ENCODE data around the gene POLR2H. TPM values are rescaled to one million over a fixed set of nuclear protein-coding genes. Genes with fewer than 3 reads are reported as not detected.

Gene POLR2H
- total and polyA plus RNA-seq, 3 donors from 2014 or later = 65.0 to 76.4 (median 72.2) TPM

GRCh38 chr3:184405075-184406030 is 43.8 kb downstream of the POLR2H start:
- H3K4me3 ChIP-seq = no peak overlapping the region
- intact Hi-C loops (cut with DNase I; ENCODE audit: low total_unique reads) = no loop called here
- TF ChIP-seq POLR2A (IDR thresholded peaks at IDR 0.05) (no peak), CTCF (IDR thresholded peaks at IDR 0.05) (no peak)
- H3K36me3 ChIP-seq (ENCODE audit: low read depth, missing control alignments) = no peaks in the 10 kb centered on the region
- no peaks in the 10 kb centered on the region for H3K4me1 ChIP-seq
- DNase-seq = no peak
- H3K27me3 ChIP-seq = no peaks in the 10 kb centered on the region
- 70 to 76% methylated on average over 20 of the region's 20 CpGs for WGBS, 2 donors
- H3K27ac ChIP-seq = no peak overlapping the region
- H3K9me3 ChIP-seq = no peaks in the 10 kb centered on the region

GRCh38 chr3:184409331-184409926 is 47.9 kb downstream of the POLR2H start:
- no peak overlapping the region for H3K4me3 ChIP-seq
- H3K36me3 ChIP-seq (ENCODE audit: low read depth, missing control alignments) = no peaks in the 10 kb centered on the region
- H3K27ac ChIP-seq = no peak overlapping the region
- intact Hi-C loops (cut with DNase I; ENCODE audit: low total_unique reads) = no loop called here
- H3K27me3 ChIP-seq = no peaks in the 10 kb centered on the region
- TF ChIP-seq CTCF (IDR thresholded peaks at IDR 0.05) = no peak
- TF ChIP-seq POLR2A (IDR thresholded peaks at IDR 0.05) = no peak
- WGBS, 2 donors = 82 to 92% methylated on average over 7 to 8 of the region's 8 CpGs
- no peak for DNase-seq
- no peaks in the 10 kb centered on the region for H3K4me1 ChIP-seq
- H3K9me3 ChIP-seq = no peaks in the 10 kb centered on the region

GRCh38 chr3:184409946-184410500 is 48.5 kb downstream of the POLR2H start:
- H3K9me3 ChIP-seq = no peaks in the 10 kb centered on the region
- WGBS, 2 donors = 65 to 78% methylated on average over 6 to 12 of the region's 12 CpGs
- H3K4me3 ChIP-seq = no peak overlapping the region
- H3K36me3 ChIP-seq (ENCODE audit: low read depth, missing control alignments) = no peaks in the 10 kb centered on the region
- no peak overlapping the region for H3K27ac ChIP-seq
- intact Hi-C loops (cut with DNase I; ENCODE audit: low total_unique reads) = no loop called here
- no peaks in the 10 kb centered on the region for H3K27me3 ChIP-seq
- no peak for DNase-seq
- no peaks in the 10 kb centered on the region for H3K4me1 ChIP-seq
- TF ChIP-seq CTCF (IDR thresholded peaks at IDR 0.05) (no peak), POLR2A (IDR thresholded peaks at IDR 0.05) (no peak)

- DNase-seq = no peak
- no peaks in the 10 kb centered on the region for H3K4me1 ChIP-seq
- H3K27ac ChIP-seq = no peak overlapping the region
- WGBS, 2 donors = 80% methylated on average over 16 of the region's 16 CpGs
- H3K9me3 ChIP-seq = no peaks in the 10 kb centered on the region
- intact Hi-C loops (cut with DNase I; ENCODE audit: low total_unique reads) = no loop called here
- TF ChIP-seq POLR2A (IDR thresholded peaks at IDR 0.05) (no peak), CTCF (IDR thresholded peaks at IDR 0.05) (no peak)
- no peaks in the 10 kb centered on the region for H3K27me3 ChIP-seq
- no peak overlapping the region for H3K4me3 ChIP-seq
- no peaks in the 10 kb centered on the region for H3K36me3 ChIP-seq (ENCODE audit: low read depth, missing control alignments)
Observed at GRCh38 chr3:184414418-184415202, 53.1 kb downstream of the POLR2H start.
